GM10266 (cell line): ENCODE results near the gene NLRC5.
"Not testable (repeated sequence)": the region's sequence is repeated elsewhere in the genome, so short reads cannot be mapped to it uniquely, and the experiment has no call there.

ENCODE experiments used
- DNase-seq: peaks from one replicate; pipeline ENCODE4 v3.0.0; 2012; ENCODE audit errors: extremely low spot score
- CTCF ChIP-seq: IDR thresholded peaks from 2 replicates; pipeline ENCODE4 v1.5.1; 2012; ENCODE audit warnings: mild to moderate bottlenecking, low read depth; ENCODE audit not compliant: control insufficient read depth, insufficient read depth; ENCODE audit errors: missing control alignments

Gene NLRC5

DNA sequence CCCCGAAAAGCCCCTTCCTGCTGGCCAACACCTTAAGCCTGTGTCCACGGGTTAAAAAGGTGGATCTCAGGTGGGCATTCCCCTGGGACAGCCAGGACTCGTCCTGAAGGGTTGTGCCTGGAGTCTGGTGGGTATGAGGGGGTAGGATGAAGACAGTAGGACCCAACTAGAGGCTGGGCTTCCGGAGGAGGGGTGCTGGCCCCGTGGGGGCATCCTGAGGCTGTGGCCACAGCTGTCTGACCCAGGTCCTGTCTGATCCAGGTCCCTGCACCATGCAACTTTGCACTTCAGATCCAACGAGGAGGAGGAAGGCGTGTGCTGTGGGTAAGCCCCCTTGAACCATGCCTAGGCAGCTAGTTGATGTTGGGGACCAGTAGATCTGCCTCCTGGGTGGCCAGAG lies 65.4 kb downstream of the NLRC5 start:
- no peak for DNase-seq
- TF ChIP-seq CTCF = no peak

- DNase-seq = no peak
- no peak for TF ChIP-seq CTCF
Observed at GRCh38 chr16:57055671-57056070, 66.3 kb downstream of the NLRC5 start.

DNA sequence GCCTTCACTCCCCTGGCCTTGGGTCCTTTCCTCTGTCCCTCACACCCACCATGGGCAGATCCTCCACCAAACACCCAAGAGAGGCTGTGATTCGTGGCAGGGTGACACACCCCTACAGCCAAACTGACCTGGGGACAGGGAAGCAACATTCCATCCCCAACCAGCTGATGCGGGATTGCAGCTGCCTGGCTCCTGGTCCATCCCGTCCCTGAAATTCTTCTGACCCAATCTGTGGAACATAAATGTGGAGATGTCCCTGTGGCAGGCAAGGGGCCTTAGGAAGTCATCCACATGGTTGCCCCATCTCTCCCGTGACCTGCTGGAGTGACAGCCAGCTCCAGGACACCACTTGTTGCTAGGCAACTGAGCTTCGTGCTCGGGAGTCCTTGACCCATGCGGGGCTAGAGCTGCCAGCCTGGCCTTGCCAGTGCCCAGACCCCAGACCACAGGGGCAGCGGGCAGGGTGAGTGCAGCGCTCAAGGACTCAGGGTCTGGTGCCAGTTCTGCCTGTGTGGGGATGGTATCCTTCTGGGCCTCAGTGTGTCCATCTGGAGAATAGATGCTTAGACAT lies 69.0 kb downstream of the NLRC5 start:
- no peak for DNase-seq
- no peak for TF ChIP-seq CTCF

- no peak for TF ChIP-seq CTCF
- DNase-seq = no peak
Observed at GRCh38 chr16:57060323-57061083, 71.1 kb downstream of the NLRC5 start.

DNA sequence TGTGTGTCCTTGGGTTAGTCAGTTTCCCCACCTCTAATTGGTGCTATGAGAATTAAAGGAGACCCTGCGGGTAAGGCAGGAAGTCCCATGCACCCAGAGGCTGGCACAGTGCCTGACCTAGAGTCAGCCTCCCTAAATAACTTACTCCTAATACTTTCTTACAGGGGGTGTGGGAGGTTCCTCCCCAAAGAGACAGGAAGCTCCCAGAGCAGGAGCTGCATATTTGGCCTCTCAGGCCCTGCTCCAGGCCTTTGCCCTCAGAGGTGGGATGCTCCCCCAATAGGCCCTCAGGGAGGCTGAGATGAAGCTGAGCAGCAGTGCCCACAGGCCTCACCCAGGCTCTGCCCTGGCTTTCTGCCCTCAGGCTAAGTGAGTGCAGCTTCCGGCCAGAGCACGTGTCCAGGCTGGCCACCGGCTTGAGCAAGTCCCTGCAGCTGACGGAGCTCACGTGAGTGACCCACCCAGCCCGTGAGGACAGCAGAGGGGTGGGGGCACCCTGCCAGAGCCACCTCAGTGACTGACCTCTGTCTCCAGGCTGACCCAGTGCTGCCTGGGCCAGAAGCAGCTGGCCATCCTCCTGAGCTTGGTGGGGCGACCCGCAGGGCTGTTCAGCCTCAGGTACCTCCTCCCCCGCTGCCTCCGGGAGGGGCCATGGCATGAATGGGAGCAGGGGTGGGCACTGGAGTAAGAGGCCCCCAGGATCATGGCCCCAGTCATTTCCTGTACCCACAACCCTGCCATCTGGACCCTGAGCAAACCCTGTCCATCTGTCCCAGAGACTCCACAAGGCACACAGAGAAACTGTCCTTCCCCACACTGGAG lies 71.9 kb downstream of the NLRC5 start:
- no peak for TF ChIP-seq CTCF
- no peak for DNase-seq

- no peak for DNase-seq
- no peak for TF ChIP-seq CTCF
Observed at GRCh38 chr16:57062329-57062728, 73.0 kb downstream of the NLRC5 start.

- DNase-seq = not testable (repeated sequence)
Observed at GRCh38 chr16:57063189-57063588, 73.8 kb downstream of the NLRC5 start.
